HG03469 (cell line): Measurements from ENCODE around the gene BCL2L11.

Experiments used
- ATAC-seq: cut with Tn5 transposase; IDR thresholded peaks from one replicate; pipeline ENCODE4 v1.9.1; 2021; ENCODE audit warnings: mild to moderate bottlenecking, moderate library complexity, moderate number of reproducible peaks; ENCODE audit not compliant: unreplicated experiment

BCL2L11 gene

DNA sequence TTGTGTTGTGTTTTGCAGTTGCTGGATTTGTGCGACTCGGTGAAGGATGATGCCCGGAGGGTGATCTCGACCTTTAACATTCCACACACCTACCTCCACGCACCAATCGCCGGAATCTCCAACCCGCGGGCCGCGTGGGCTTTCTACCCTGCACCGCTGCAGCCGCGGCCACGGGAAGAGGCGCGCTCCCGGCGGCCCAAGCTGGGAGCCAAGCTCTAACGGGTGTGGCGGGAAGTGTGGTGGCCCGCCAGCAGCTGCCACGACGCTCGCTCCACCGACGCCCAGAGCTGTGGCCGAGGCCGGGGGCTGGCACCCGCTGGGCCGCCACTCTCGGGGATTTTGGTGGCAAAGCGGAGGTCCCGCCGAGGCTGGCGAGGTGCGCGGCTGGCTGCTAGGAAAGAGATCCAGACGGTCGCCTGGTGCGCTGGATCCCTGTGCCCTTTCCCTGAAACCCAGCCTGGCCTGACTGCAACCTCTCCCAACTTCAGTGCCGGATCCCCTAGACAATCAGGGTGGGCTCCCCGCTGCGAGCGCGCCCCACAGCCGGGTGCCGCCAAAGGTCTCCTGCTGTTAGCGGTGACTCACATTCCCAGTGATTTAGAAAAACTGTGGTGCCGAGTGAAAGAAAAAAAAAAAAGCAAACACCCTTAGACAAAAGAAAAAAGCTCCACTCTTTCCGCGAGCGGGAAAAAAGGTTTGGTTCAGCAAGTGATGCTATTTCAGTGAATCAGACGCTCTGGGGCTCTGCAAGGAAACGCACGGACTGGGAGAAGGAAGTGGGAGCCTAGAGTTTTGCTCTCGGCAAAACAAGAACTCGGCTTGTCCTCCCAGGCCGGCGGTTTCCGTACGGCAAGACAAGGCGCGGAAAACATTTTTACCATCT, 2.9 kb upstream of the BCL2L11 start:
- ATAC-seq = no peak

DNA sequence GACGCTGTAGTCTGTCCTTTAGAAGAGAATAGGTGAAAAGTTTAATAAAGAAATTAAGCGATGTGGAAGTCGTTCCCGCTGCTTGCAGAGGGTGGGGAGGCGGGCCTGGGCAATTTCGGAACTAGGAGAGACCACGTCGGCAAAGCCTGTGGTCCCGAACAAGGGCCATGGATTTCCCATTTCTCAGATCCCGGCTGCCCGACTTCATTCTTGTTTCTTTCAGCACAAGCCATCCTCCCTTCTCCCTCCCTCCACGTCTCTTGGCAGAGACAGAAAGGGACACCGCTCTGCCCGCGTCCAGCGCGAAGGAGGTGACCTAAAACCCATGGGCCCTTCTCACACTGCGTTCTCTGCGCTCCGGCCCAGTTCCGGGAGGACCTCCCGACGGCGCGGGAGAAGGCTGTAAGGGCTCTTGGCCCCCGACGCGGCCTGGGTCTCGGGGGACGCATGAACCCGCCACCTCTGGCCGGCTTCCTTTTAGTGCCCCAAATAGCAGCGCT, 2.2 kb upstream of the BCL2L11 start:
- no peak for ATAC-seq

DNA sequence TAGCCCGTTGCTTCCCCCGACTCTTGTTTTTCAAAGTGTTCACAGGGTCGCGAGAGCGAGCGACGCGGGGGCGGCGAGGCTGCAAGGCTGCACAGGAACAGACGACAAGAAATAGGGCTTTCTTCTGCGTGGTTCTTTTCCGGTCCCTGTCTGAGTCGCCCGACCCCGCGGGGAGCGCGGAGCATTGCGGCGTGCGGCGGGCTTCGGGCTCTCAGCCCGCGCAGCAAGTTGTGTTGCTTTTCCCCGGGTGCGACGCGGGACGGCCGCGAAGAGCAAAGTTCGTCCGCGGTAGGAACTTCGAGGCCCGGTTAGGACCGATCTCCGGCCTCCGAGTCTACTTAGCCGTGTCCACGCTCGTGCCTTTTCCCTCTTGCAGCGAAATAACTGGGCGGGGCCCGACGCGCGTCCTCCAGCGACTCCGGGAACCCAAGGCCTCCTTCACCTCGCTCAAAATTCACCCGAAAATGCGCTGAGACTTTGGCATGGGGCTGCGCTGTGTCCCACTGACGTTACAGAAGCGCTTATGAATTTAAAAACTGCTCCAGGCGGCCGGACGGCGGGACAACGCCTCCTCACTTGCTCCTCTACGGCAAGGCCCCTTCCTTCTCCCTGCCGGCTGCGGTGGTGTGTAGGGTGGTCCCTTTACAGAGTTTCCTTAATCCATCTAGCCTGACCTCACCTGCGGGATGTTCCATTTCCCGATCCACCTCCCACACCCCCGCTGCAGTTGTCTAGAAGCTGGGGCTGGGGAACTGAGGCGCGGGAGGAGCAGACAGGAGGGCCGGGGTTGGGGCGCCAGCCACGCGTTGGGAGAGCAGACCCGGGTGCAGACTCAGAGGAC, 1.5 kb upstream of the BCL2L11 start:
- ATAC-seq = no peak

DNA sequence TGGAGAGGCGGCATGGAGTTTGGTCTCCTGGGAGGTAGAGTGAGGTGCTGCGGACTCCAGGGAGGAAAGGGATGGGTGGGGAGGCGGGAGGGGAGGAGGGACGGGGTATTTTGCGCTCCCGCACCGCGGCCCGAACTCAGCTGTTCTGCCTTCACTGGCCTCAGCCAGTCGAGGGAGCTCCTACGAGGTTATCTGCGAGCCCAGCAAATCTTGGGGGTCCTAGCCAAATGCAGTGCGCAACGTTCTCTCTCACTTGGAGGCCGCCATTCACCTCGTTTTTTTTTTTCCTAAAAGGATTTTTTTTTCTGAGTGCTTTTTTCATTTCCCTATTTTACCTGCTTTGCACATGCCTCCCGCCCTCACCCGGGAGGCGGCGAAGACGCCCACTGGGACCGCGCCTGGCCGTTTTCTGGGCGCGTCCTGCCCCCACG, 877 bp upstream of the BCL2L11 start:
- ATAC-seq = no peak

DNA sequence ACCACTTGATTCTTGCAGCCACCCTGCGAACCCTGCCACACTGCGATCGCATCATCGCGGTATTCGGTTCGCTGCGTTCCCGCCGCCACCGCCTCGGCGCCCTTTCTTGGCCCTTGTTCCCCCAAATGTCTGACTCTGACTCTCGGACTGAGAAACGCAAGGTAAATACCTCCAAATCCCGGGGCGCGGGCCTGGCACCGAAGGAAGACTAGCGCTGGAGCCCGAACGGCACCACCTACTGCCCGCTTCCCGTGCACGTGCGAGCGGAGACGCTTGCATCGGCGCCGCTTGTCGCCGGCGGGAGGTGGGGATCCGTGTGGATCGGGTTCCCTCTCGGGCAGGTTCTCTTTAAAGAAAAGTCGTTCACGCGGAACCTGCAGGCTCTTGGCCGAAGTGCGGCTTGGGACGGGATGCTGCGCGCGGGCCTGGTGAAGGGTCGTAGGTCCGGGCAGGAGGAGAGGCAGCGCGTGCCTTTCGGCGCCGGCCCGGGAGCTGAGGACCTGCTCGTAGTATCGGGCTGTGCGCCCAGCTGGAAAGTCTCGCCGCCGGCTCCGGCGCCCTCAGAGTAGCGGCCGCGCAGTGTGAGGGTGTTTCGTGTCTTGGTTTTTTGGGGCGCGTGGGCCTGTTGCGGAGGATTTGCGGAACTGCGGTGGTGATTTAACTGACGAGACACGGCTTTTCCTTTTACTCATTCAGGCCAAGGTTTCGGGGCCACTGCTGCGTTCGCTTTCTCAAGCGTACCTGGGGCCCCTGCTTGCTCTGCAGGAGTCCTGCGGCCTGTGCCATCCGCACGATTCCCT, 514 bp downstream of the BCL2L11 start:
- no peak for ATAC-seq

DNA sequence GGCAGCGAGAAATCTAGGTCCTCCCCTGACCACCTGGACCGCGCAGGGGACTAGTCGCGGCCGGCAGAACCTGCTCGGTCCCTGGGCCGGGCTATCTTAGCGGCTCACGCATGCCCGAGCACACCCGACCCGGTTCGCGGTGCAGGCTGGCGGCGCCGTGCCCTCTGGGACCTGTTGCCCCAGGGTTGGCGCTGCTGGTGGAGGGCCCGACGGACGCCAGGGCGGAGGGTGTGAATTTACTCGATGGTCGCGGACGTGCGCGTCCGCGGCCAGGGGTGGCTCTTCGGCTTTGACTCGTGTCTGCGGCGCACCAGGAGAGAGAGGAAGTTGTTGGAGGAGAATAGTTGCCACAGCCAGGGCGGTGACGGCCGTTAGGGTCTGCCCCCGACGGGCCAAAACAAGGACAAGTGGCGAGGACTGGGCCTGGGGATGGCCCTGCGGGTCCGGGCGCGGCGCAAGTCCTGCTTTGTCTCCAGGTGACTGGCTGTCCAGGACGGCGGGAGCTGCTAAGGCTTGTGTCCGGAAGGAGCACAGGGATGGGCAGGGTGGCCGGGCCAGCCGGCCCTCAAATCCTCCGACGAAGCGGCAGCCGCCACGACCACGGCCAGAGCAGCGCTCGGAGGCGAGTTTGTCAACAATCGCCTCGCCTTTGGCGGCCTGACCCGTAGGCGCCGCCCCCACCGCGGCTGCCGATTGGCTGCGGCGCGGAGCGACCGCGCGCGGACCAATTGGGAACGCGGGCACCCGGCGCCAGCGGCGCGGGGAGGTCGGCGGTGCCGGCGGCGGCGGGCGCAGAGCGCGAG, 1.3 kb downstream of the BCL2L11 start:
- peak; percentile 34 for ATAC-seq

DNA sequence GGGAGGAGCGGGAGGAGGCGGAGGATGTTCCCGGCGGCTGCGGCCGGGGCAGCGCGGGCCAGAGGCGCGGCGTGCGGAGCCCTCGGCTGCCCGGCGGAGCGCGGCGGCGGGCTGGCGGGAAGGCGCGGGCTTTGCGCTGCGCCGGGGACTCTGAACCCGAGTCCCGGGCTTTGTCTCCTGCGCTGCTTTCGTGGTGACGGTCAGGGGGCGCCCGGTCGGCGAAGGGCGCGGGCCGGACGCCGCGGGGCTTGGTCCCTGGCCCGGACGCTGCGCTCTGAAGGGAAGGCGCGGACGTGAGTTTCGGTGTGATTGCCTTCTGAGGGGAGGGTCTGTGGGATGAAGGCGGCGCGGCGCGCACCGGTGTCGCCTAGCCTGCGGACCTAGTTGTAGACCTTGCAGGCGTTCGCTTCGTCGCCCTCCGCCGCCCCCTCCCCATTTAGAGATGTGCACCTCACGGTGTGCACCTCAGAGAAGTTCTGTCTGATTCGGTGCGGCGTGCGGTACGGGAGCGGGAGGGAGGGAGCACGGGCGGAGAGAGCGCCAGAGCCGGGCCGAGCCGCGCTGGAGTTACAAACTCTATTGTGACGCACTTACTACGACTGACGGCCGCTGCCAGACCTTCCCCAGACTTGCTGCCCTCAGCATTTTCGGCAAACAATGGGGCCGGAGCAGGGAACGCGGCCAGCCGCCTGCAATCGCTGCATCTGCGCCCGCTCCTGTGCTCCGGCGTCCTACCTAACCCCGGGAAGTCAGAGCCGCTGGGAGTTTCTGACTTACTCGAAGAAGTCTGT, 2.1 kb downstream of the BCL2L11 start:
- no peak for ATAC-seq

DNA sequence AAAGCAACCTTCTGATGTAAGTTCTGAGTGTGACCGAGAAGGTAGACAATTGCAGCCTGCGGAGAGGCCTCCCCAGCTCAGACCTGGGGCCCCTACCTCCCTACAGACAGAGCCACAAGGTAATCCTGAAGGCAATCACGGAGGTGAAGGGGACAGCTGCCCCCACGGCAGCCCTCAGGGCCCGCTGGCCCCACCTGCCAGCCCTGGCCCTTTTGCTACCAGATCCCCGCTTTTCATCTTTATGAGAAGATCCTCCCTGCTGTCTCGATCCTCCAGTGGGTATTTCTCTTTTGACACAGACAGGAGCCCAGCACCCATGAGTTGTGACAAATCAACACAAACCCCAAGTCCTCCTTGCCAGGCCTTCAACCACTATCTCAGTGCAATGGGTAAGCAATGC, 3.0 kb downstream of the BCL2L11 start:
- no peak for ATAC-seq

DNA sequence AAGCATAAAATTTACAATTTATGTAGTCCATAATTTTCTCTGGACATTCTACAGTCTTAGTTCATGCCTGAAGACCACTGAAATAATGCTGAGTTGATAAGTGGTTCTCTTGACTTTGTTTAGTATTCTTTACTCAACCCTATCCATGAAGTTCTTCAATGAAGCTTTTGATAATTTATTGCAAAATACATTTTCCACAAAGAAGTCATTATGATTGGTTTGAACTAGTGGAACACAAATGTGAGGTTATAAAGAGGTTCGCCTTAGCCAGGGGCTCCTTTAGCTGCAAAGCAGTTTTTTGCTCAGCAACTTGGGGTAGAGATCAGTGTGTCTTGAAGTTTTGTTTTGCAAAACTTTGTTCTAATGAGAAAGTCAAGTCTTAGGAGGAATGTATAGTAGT, 5.9 kb downstream of the BCL2L11 start:
- ATAC-seq = no peak

DNA sequence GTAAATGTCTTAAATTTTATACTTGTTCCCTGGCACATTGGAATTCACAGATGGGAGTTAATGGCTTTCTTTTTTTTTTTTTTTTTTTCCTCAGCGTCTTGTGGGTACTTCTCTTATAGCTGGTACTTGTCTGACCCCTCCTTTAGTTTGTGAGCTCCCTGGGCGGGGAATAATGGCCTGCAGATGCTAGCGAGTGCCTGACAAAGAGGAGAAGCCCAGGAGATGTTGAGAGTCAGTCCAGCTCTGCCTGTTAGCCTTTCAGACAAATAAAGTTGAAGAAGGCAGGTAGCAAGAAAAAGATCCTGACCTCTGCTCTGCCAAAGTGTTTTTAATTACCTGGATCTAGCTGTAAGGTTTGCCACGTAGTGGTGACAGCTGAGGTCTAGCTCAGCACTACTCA, 6.6 kb downstream of the BCL2L11 start:
- no peak for ATAC-seq

DNA sequence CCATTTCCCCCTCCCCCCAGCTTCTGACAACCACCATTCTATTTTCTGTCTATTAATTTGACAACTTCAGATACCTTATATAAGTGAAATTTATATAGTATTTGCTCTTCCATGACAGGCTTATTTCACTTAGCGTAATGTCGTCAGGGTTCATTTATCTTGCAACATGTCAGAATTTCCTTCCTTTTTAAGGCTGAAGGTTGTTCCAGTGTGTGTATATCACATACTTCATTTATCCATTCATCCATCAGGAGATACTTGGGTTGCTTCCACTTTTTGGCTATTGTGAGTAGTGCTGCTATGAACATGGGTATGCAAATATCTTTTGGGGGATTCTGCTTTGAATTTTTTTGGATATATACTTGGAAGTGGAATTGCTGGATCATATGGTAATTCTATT, 7.4 kb downstream of the BCL2L11 start:
- ATAC-seq = no peak

DNA sequence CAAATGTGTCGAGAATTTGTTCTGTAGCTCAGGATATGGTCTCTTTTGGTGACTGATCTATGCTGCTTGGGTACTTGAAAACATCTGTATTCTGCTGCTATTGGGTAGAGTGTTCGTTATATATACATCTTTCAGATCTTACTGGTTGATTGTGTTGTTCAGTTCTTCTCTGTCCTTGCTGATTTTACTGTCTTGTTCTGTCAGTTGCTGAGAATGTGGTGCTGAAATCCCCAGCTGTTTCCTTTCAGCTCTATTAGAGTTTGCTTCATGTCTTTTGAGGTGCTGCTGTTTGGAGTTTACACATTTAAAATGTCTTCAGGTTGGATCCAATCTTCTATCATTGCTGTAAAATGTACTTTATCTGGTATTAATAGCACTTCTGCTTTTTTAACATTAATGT, 12.9 kb downstream of the BCL2L11 start:
- no peak for ATAC-seq

DNA sequence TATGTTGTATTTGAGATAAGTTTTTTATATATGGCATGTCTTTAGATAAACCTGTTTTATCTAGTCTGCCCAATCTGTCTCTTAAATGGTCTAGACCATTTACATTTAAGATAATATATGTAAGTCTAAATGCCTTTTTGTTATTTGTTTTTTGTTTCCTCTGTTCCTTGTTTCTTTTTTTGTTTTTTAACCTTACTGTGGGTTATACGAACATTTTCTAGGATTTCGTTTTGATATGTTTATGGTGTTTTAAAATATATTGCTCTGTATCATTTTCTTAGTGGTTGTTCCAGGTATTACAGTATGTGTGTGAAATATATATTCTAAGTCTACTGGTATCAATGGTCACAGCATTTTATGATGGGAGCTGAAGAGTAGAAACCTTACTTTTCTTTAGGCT, 13.3 kb downstream of the BCL2L11 start:
- no peak for ATAC-seq

DNA sequence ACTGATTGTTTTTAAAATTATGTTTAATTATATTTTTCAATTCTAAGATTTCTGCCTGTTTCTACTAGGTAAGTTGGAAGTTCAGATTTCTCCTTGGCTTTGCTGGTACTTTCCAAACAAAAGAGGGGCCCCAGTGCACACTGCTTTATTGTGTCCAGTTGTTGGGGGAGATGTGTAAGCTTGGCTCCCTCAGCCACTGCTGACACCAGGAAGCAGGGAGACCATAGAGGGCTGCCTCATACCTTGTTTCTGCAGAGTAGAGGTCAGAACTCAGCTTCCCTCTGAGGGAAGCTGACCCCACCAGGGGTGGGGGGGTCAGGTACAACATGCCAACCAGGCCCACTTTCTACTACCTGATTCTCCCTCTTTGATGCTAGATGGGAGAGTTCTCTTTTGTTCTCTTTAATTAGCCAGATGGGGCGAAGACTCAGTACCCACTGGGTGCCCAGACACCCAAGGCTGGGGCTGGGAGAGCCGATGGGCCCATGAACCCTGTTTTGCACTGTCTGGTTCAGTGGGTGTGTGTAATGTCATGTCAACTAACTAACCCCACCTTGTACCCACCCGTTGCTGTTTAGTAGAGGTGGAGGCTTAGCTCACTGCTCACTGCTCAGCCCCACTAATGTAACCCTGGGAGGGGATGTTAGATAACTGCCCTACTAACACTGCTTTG, 14.7 kb downstream of the BCL2L11 start:
- ATAC-seq = no peak

DNA sequence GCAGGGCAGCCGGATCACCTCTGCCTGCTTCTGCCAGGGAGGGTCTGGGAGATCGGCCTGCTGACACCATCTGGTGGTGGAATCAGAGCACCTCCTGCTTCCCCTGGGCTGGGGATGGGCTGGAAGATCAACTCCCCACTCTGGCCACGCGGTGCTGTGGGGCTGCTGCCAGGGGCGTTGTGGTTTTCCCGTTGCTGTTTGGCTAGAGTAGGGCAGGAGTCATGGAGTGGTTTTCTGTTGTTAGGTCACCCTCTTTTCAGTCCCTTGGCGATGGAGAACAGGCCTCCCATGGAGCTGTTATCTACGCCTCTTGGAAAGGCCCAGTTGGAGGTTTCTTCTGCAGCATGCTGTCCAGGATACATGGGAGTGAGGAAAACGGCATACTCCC, 15.2 kb downstream of the BCL2L11 start:
- no peak for ATAC-seq

DNA sequence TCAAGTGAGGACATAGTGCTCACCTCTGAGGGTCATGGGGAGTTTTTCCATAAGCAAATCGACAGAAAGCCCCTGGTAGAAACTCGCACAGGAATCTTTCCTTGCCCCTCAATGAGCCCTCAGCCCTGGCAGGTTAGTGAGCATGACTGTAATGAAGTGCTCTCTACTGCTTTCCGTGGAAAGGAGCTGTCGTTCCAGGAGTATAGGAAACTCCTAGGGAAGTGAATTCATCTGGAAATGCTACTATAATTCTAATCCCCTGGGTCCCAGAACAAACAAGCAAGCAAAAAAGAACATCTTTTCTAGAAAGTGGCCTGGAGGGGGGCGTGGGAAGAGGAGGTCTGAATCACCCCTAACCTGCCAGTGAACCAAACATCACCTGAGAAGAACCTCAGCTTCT, 18.1 kb downstream of the BCL2L11 start:
- ATAC-seq = no peak

DNA sequence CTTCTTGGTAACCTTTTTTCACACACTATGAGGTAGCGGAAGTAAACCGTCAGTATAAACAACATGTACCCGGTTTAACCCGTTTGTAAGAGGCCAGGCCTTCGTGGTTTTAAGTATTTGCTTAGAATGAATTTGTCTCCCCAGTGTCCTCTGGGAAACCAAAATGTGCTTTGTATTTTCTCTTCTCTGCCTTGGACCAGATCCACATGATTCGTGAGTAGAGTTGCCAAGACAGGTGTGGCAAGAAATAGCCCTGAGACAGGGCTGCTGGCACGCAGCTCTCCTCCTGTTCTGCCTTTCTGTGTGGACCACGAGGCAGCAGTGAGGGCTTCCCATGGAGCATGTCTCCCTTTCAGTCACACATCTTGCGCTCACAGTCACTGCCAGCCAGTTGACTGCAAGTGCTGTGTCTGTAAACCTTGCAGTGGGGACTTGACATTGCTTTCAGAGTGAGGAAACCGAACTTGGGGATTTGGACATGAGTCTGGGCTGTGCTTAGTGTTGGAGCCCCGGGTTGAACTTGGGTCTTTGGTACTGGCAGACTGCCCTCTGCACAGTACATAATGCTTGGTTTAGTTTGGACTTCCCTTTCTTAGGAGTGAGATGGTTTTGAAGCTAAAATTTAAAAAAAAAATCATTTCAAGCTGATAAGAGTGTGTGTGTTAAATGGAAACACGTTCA, 19.1 kb downstream of the BCL2L11 start:
- ATAC-seq = no peak

DNA sequence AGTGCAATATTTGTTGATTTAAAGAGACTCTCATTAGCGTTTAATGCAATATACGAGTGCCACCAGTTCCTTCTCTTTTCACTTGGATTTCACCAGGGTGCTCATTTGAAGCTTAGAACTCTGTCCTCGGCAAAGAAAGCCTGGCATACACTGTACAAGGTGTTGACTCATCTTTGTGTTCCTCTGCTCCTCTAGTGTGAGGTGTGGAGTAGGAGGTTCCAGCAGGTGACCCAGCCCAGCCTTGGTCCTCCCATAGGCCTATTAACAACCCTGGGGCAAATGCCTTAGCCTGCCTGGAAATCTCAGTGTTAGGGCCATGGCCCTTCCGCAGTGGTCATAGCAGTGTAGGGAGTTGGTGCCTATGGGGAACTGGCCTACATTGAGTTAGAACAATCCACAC, 20.1 kb downstream of the BCL2L11 start:
- ATAC-seq = no peak
